GM23338 (cell line): ENCODE data around the gene ATP10A. TPM values are rescaled to one million over a fixed set of nuclear protein-coding genes. Genes with fewer than 3 reads are reported as not detected.

ENCODE experiments used
- ATAC-seq: fragments of 200-7000 bp; cut with Tn5 transposase; 3 replicates; pipeline ENCODE4 v1.9.1; 2020
- DNase-seq: peaks from one replicate; pipeline ENCODE4 v3.0.0-alpha.2; 2015; ENCODE audit warnings: low spot score
- H2AFZ ChIP-seq: fragments of 200-600 bp; sonication (generic); 2 replicates; pipeline ENCODE4 v1.8.0; 2016; ENCODE audit warnings: antibody characterized with exemption, mild to moderate bottlenecking, moderate library complexity
- H3F3A ChIP-seq: fragments of 200-600 bp; sonication (generic); replicated peaks from 2 replicates; pipeline ENCODE4 v1.8.0; 2017; ENCODE audit warnings: antibody characterized with exemption, mixed run types, low read depth
- H3K27ac ChIP-seq: fragments of 200-600 bp; sonication (generic); 2 replicates; pipeline ENCODE4 v1.6.1; 2016; ENCODE audit warnings: low read depth
- H3K27me3 ChIP-seq: fragments of 200-600 bp; sonication (generic); 2 replicates; pipeline ENCODE4 v1.8.0; 2016; ENCODE audit warnings: mild to moderate bottlenecking, mixed run types, moderate library complexity; ENCODE audit not compliant: insufficient read depth
- H3K36me3 ChIP-seq: fragments of 200-600 bp; sonication (generic); 2 replicates; pipeline ENCODE4 v1.8.0; 2016; ENCODE audit warnings: mild to moderate bottlenecking; ENCODE audit not compliant: insufficient read depth
- H3K4me1 ChIP-seq: fragments of 200-600 bp; sonication (generic); 2 replicates; pipeline ENCODE4 v1.8.0; 2016; ENCODE audit warnings: mild to moderate bottlenecking, moderate library complexity; ENCODE audit not compliant: insufficient read depth
- H3K4me2 ChIP-seq: fragments of 200-600 bp; sonication (generic); 2 replicates; pipeline ENCODE4 v1.7.1; 2017; ENCODE audit warnings: mixed run types
- H3K4me3 ChIP-seq: fragments of 200-600 bp; sonication (generic); 2 replicates; pipeline ENCODE4 v1.6.1; 2016; ENCODE audit warnings: mixed run types
- H3K79me2 ChIP-seq: fragments of 200-600 bp; sonication (generic); replicated peaks from 2 replicates; pipeline ENCODE4 v1.8.0; 2017; ENCODE audit warnings: mild to moderate bottlenecking; ENCODE audit not compliant: insufficient read depth
- H3K9me2 ChIP-seq: fragments of 200-600 bp; sonication (generic); 2 replicates; pipeline ENCODE4 v1.8.0; 2017; ENCODE audit not compliant: insufficient read depth
- H4K20me1 ChIP-seq: fragments of 200-600 bp; sonication (generic); replicated peaks from 2 replicates; pipeline ENCODE4 v1.8.0; 2017; ENCODE audit warnings: mild to moderate bottlenecking; ENCODE audit not compliant: insufficient read depth
- H3K27ac Mint-ChIP-seq: 2 replicates; pipeline ENCODE4 v1.8.0; 2020; ENCODE audit warnings: inconsistent platforms, mild to moderate bottlenecking, moderate library complexity, mixed read lengths
- H3K27me3 Mint-ChIP-seq: 3 replicates; pipeline ENCODE4 v1.8.0; 2022; ENCODE audit warnings: low read depth, mild to moderate bottlenecking, moderate library complexity, mixed read lengths, inconsistent platforms; ENCODE audit not compliant: insufficient read depth, poor library complexity
- H3K36me3 Mint-ChIP-seq: 3 replicates; pipeline ENCODE4 v1.8.0; 2021; ENCODE audit warnings: low read depth, mild to moderate bottlenecking, inconsistent platforms, moderate library complexity, mixed read lengths
- H3K4me1 Mint-ChIP-seq: 3 replicates; pipeline ENCODE4 v1.8.0; 2020; ENCODE audit warnings: mild to moderate bottlenecking, inconsistent platforms, mixed read lengths
- H3K4me3 Mint-ChIP-seq: 3 replicates; pipeline ENCODE4 v1.8.0; 2021; ENCODE audit warnings: moderate library complexity, mild to moderate bottlenecking, inconsistent platforms, mixed read lengths
- H3K9me3 Mint-ChIP-seq: 3 replicates; pipeline ENCODE4 v1.8.0; 2020; ENCODE audit warnings: moderate library complexity, mild to moderate bottlenecking, inconsistent platforms, mixed read lengths
- EZH2 ChIP-seq: fragments of 200-600 bp; sonication (generic); IDR thresholded peaks from one replicate; pipeline ENCODE4 v1.8.0; 2017; ENCODE audit warnings: antibody characterized with exemption, mild to moderate bottlenecking, low read depth; ENCODE audit not compliant: unreplicated experiment
- EZH2phosphoT487 ChIP-seq: fragments of 200-600 bp; sonication (generic); IDR thresholded peaks from one replicate; pipeline ENCODE4 v1.8.1; 2018; ENCODE audit warnings: antibody characterized with exemption; ENCODE audit not compliant: unreplicated experiment
- JUNB ChIP-seq: IDR thresholded peaks from one replicate; pipeline ENCODE4 v1.6.1; 2016; ENCODE audit warnings: antibody characterized with exemption; ENCODE audit not compliant: unreplicated experiment
- POLR2AphosphoS5 ChIP-seq: IDR thresholded peaks from 2 replicates; pipeline ENCODE4 v1.6.1; 2016; ENCODE audit warnings: antibody characterized with exemption, low read depth
- STAT1 ChIP-seq: IDR thresholded peaks from one replicate; pipeline ENCODE4 v1.6.1; 2016; ENCODE audit warnings: antibody characterized with exemption; ENCODE audit not compliant: unreplicated experiment
- ZNF114 ChIP-seq: fragments of 250-450 bp; sonication (Bioruptor Pico); IDR thresholded peaks from 2 replicates; pipeline ENCODE4 v1.5.0; 2020; ENCODE audit warnings: mild to moderate bottlenecking, moderate library complexity
- ZNF331 ChIP-seq: fragments of 250-450 bp; sonication (Bioruptor Pico); IDR thresholded peaks from 2 replicates; pipeline ENCODE4 v1.5.0; 2020; ENCODE audit warnings: low read depth, mild to moderate bottlenecking, moderate library complexity
- polyA plus RNA-seq: library from polyadenylated mRNA; unstranded; fragments of >200 nt; fragmentation: Nextera tagmentation; extraction: Ambion mirVana; gene quantifications from 2 replicates; pipeline ENCODE4 v1.2.1, GENCODE V29; 2016
- total RNA-seq: library from RNA; depleted of rRNA; stranded (reverse); fragments of >200 nt; shearing (Covaris generic); gene quantifications from 2 replicates; pipeline ENCODE4 v1.2.3, GENCODE V29; 2014
- TF ChIP-seq, protein P1 (sequence below): IDR thresholded peaks from 2 replicates; pipeline ENCODE4 v1.6.1; 2016; ENCODE audit warnings: antibody characterized with exemption
- TF ChIP-seq, protein P2 (sequence below): IDR thresholded peaks from one replicate; pipeline ENCODE4 v1.6.1; 2018; ENCODE audit warnings: antibody characterized with exemption; ENCODE audit not compliant: unreplicated experiment
- TF ChIP-seq, protein P3 (sequence below), 2 experiments: fragments of 200-600 bp in 1 of 2; sonication (generic) in 1 of 2; conservative IDR thresholded peaks; 2 replicates each; pipeline versions ENCODE4 v1.5.1 to v1.6.1; 2016 to 2017; ENCODE audit warnings: antibody characterized with exemption in 2 of 2, low read depth in 2 of 2, mild to moderate bottlenecking in 2 of 2, moderate library complexity in 1 of 2

Gene ATP10A
- total and polyA plus RNA-seq, 2 experiments from 2014 or later = 0.36 to 5.6 TPM

DNA sequence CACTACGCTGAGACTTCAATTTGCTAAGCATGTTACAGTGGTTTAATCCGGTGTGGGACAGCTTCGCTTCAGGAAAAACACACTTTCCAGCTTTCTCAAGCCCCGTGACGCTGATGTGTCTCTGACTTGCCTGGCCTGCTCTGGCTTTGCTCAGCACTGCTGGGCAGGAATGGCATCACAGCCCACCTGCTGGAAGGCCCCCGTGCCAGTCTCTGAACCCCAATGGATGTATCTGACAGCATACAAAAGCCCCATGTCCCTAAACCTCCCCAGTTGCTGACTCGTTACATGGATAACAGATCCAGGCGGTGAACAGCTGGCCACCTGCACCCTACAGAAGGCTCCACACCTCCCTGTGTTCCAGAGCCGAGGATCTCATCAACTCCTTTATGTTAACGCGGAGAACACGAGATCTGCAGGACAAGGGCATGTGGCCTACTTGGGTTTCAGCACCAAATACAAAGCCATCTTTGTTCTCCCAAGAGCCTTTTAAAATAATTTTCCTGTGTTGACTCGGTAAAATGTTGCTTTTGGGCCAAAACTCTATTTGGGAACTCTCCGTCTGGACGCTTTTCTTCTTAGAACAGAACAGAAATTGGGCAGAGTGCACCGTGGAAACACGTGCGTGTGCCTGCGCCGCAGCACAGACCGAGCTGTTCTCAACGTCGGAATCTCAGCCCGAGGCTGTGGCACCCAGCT, 61.4 kb downstream of the ATP10A start:
- no peak overlapping the region for H2AFZ ChIP-seq

DNA sequence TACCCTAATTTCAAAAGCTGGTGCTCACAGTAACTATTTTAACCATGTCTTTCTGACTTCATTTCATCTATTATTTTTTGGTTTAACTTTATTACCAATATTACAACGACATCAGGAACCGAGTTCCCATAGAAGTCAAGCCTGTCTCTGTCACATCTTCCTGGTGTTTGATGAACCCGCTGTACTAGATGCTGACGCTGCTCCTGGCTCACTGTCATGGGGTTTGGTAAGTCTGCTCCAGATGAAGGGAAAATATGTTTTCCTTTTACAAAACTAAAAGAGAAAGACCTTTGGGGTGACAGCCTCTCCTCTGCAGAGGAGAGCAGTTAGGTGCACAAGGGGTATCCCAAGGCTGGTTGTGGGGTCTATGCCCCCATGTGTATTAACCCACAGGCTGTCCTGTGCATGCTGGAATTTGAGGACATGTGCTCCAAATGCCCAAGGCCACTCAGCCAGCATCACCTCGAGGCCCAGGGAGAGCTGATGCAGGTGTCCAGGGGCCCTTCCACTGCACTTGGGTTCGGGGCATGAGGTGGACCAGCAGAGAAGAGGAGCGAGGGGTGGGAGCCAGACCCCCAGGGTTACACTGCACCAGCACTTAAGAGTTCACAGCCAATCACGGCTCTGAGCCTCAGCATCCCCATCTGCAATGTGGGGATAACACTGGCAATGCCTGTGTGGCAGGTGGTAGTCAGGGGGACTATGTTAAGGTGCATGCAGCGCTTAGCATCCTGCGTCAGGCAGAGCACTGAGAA, 62.2 kb downstream of the ATP10A start:
- no peaks in the 10 kb centered on the region for H3K9me2 ChIP-seq
- Mint-ChIP-seq H3K27me3 (peaks cover 4% of the 10 kb centered on the region), H3K9me3 (no peaks in the 10 kb centered on the region), H3K27ac (no peak overlapping the region), H3K36me3 (no peaks in the 10 kb centered on the region), H3K4me3 (no peak overlapping the region), H3K4me1 (peaks cover 11% of the 10 kb centered on the region)
- no peaks in the 10 kb centered on the region for H3K27me3 ChIP-seq
- H3K4me1 ChIP-seq = peaks cover 8% of the 10 kb centered on the region
- H3K27ac ChIP-seq = no peak overlapping the region
- H4K20me1 ChIP-seq = no peaks in the 10 kb centered on the region
- DNase-seq = no peak
- H3K79me2 ChIP-seq = no peaks in the 10 kb centered on the region
- no peaks in the 10 kb centered on the region for H3K36me3 ChIP-seq
- no peaks in the 10 kb centered on the region for H3F3A ChIP-seq
- no peak for ATAC-seq
- no peak overlapping the region for H3K4me2 ChIP-seq
- H2AFZ ChIP-seq = no peak overlapping the region
- H3K4me3 ChIP-seq = no peak overlapping the region
- TF ChIP-seq POLR2AphosphoS5 = no peak
- TF ChIP-seq, protein P1, sequence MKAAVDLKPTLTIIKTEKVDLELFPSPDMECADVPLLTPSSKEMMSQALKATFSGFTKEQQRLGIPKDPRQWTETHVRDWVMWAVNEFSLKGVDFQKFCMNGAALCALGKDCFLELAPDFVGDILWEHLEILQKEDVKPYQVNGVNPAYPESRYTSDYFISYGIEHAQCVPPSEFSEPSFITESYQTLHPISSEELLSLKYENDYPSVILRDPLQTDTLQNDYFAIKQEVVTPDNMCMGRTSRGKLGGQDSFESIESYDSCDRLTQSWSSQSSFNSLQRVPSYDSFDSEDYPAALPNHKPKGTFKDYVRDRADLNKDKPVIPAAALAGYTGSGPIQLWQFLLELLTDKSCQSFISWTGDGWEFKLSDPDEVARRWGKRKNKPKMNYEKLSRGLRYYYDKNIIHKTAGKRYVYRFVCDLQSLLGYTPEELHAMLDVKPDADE = no peak
- no peak for TF ChIP-seq ZNF331
- TF ChIP-seq EZH2 = no peak
- TF ChIP-seq JUNB = no peak
- TF ChIP-seq, protein P2, sequence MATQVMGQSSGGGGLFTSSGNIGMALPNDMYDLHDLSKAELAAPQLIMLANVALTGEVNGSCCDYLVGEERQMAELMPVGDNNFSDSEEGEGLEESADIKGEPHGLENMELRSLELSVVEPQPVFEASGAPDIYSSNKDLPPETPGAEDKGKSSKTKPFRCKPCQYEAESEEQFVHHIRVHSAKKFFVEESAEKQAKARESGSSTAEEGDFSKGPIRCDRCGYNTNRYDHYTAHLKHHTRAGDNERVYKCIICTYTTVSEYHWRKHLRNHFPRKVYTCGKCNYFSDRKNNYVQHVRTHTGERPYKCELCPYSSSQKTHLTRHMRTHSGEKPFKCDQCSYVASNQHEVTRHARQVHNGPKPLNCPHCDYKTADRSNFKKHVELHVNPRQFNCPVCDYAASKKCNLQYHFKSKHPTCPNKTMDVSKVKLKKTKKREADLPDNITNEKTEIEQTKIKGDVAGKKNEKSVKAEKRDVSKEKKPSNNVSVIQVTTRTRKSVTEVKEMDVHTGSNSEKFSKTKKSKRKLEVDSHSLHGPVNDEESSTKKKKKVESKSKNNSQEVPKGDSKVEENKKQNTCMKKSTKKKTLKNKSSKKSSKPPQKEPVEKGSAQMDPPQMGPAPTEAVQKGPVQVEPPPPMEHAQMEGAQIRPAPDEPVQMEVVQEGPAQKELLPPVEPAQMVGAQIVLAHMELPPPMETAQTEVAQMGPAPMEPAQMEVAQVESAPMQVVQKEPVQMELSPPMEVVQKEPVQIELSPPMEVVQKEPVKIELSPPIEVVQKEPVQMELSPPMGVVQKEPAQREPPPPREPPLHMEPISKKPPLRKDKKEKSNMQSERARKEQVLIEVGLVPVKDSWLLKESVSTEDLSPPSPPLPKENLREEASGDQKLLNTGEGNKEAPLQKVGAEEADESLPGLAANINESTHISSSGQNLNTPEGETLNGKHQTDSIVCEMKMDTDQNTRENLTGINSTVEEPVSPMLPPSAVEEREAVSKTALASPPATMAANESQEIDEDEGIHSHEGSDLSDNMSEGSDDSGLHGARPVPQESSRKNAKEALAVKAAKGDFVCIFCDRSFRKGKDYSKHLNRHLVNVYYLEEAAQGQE = no peak
- TF ChIP-seq, protein P3, sequence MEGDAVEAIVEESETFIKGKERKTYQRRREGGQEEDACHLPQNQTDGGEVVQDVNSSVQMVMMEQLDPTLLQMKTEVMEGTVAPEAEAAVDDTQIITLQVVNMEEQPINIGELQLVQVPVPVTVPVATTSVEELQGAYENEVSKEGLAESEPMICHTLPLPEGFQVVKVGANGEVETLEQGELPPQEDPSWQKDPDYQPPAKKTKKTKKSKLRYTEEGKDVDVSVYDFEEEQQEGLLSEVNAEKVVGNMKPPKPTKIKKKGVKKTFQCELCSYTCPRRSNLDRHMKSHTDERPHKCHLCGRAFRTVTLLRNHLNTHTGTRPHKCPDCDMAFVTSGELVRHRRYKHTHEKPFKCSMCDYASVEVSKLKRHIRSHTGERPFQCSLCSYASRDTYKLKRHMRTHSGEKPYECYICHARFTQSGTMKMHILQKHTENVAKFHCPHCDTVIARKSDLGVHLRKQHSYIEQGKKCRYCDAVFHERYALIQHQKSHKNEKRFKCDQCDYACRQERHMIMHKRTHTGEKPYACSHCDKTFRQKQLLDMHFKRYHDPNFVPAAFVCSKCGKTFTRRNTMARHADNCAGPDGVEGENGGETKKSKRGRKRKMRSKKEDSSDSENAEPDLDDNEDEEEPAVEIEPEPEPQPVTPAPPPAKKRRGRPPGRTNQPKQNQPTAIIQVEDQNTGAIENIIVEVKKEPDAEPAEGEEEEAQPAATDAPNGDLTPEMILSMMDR (conservative IDR thresholded peaks at IDR 0.05; ENCODE audit: low read depth in 2 of 2) = no peak
- TF ChIP-seq EZH2phosphoT487 = no peak

More for the DNA sequence above, 61.4 kb downstream of the ATP10A start:
- Histone ChIP-seq H3K4me1 (peaks cover 8% of the 10 kb centered on the region), H3K4me3 (no peak overlapping the region), H4K20me1 (no peaks in the 10 kb centered on the region), H3F3A (no peaks in the 10 kb centered on the region), H3K27me3 (no peaks in the 10 kb centered on the region), H3K4me2 (no peak overlapping the region), H3K36me3 (no peaks in the 10 kb centered on the region), H3K9me2 (no peaks in the 10 kb centered on the region), H3K79me2 (no peaks in the 10 kb centered on the region), H3K27ac (no peak overlapping the region)
- TF ChIP-seq, protein P1 = no peak
- TF ChIP-seq POLR2AphosphoS5 (no peak), JUNB (no peak), ZNF114 (CRISPR knock-in tag) (no peak), STAT1 (no peak)
- TF ChIP-seq, protein P3 (conservative IDR thresholded peaks at IDR 0.05; ENCODE audit: low read depth in 2 of 2) = no peak
- Mint-ChIP-seq H3K4me3 (no peak overlapping the region), H3K36me3 (no peaks in the 10 kb centered on the region), H3K9me3 (no peaks in the 10 kb centered on the region), H3K27me3 (peaks cover 4% of the 10 kb centered on the region), H3K27ac (no peak overlapping the region), H3K4me1 (peaks cover 11% of the 10 kb centered on the region)
- ATAC-seq (no peak), DNase-seq (no peak)
